Measurements from ENCODE around the gene GABRG2. TPM values are rescaled to one million over a fixed set of nuclear protein-coding genes. Genes with fewer than 3 reads are reported as not detected.

Gene GABRG2
- total and polyA plus RNA-seq, 2 of the 13 experiments (the other 11 are each of a cell fraction or from before 2014, with no cell fraction given), result not detected

DNA sequence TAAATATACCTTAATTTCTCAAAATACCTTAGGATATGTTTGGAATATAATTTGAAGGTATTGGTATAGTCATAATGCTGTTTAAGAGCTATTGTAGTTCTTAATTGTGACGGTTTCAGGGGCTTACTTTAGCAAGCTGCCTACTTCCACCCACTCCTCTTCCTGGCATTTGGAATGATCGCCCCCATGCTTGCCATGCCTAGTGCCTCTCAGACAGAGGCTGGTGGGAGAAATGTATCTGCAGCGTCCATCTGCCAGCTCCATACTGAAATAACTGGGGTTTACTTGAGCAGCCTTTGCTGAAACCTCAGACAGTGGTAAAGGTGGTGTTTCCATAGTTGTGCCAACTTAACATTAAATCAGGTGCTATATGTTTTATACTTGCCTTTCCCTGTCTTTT is 52.2 kb downstream of the GABRG2 start:
- in situ Hi-C loops (cut with HindIII; ENCODE audit: extremely low pct_ligation_motif_present, low pct_unique_long_range_greater_than_20kb) (no loop called here), intact Hi-C loops (cut with micrococcal nuclease; ENCODE audit: unreplicated experiment) (no loop called here)
- H3K4me1 ChIP-seq (ENCODE audit: insufficient read depth, low read length), result no peaks in the 10 kb centered on the region
- H3K27me3 ChIP-seq (ENCODE audit: control insufficient read depth in 1 of 2, insufficient read depth in 2 of 2, low read length in 2 of 2), result no peaks in the 10 kb centered on the region
- BruUV-seq (replicated peaks), result no TSS peak
- H4K20me1 ChIP-seq (ENCODE audit: insufficient read depth, low read length), result no peaks in the 10 kb centered on the region
- CTCF ChIA-PET (ENCODE audit: low intra/inter-chr PET ratio, low total read pairs), result no interaction called here
- H3K79me2 ChIP-seq (ENCODE audit: insufficient read depth, low read length), result no peaks in the 10 kb centered on the region
- no peak overlapping the region for H3K4me2 ChIP-seq (ENCODE audit: low read depth, low read length)
- no peaks in the 10 kb centered on the region for H3K36me3 ChIP-seq (replicated peaks in 1 of 2; ENCODE audit: control insufficient read depth in 1 of 2, insufficient read depth in 2 of 2, low read length in 2 of 2)
- FAIRE-seq (no peak), DNase-seq (ENCODE audit: low spot score) (no peak), ATAC-seq (no peak)
- no peaks in the 10 kb centered on the region for H3K9me3 ChIP-seq (ENCODE audit: low read length)
- no peak overlapping the region for H3K9ac ChIP-seq (ENCODE audit: insufficient read depth, low read depth, low read length)
- WGBS (ENCODE audit: low lambda C conversion rate), result 0% methylated on average over 2 of the region's 3 CpGs
- no peak overlapping the region for H3K4me3 ChIP-seq (replicated peaks in 1 of 3; ENCODE audit: insufficient read depth in 1 of 3, low read depth in 2 of 3, low read length in 3 of 3)
- POLR2A ChIA-PET, result no interaction called here
- no peak overlapping the region for H2AFZ ChIP-seq (ENCODE audit: low read length)
- H3K27ac ChIP-seq (ENCODE audit: extremely low read length, insufficient read depth, low read length), result no peak overlapping the region
- TF ChIP-seq DNMT1 (CRISPR knock-in tag; IDR thresholded peaks at IDR 0.05) (no peak), SIX4 (CRISPR knock-in tag; IDR thresholded peaks at IDR 0.05) (no peak), ASH2L (IDR thresholded peaks at IDR 0.05; ENCODE audit: insufficient read length, low read depth, low read length) (no peak), ZNF160 (CRISPR knock-in tag; IDR thresholded peaks at IDR 0.05) (no peak), ZNF446 (CRISPR knock-in tag; IDR thresholded peaks at IDR 0.05) (no peak), HDAC1 (CRISPR knock-in tag; IDR thresholded peaks at IDR 0.05) (no peak), ZNF264 (CRISPR knock-in tag; IDR thresholded peaks at IDR 0.05) (no peak), SMAD1 (CRISPR knock-in tag; IDR thresholded peaks at IDR 0.05; ENCODE audit: borderline replicate concordance, low read depth) (no peak), ZNF629 (CRISPR knock-in tag; conservative IDR thresholded peaks at IDR 0.05) (no peak), ZNF577 (CRISPR knock-in tag; IDR thresholded peaks at IDR 0.05; ENCODE audit: borderline replicate concordance, low read depth) (no peak)
- TF ChIP-seq, protein P1, sequence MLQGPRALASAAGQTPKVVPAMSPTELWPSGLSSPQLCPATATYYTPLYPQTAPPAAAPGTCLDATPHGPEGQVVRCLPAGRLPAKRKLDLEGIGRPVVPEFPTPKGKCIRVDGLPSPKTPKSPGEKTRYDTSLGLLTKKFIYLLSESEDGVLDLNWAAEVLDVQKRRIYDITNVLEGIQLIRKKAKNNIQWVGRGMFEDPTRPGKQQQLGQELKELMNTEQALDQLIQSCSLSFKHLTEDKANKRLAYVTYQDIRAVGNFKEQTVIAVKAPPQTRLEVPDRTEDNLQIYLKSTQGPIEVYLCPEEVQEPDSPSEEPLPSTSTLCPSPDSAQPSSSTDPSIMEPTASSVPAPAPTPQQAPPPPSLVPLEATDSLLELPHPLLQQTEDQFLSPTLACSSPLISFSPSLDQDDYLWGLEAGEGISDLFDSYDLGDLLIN (CRISPR knock-in tag; IDR thresholded peaks at IDR 0.05; ENCODE audit: borderline replicate concordance), result no peak
- TF ChIP-seq, protein P2, sequence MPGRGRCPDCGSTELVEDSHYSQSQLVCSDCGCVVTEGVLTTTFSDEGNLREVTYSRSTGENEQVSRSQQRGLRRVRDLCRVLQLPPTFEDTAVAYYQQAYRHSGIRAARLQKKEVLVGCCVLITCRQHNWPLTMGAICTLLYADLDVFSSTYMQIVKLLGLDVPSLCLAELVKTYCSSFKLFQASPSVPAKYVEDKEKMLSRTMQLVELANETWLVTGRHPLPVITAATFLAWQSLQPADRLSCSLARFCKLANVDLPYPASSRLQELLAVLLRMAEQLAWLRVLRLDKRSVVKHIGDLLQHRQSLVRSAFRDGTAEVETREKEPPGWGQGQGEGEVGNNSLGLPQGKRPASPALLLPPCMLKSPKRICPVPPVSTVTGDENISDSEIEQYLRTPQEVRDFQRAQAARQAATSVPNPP (CRISPR knock-in tag; IDR thresholded peaks at IDR 0.05), result no peak
- TF ChIP-seq, protein P3, sequence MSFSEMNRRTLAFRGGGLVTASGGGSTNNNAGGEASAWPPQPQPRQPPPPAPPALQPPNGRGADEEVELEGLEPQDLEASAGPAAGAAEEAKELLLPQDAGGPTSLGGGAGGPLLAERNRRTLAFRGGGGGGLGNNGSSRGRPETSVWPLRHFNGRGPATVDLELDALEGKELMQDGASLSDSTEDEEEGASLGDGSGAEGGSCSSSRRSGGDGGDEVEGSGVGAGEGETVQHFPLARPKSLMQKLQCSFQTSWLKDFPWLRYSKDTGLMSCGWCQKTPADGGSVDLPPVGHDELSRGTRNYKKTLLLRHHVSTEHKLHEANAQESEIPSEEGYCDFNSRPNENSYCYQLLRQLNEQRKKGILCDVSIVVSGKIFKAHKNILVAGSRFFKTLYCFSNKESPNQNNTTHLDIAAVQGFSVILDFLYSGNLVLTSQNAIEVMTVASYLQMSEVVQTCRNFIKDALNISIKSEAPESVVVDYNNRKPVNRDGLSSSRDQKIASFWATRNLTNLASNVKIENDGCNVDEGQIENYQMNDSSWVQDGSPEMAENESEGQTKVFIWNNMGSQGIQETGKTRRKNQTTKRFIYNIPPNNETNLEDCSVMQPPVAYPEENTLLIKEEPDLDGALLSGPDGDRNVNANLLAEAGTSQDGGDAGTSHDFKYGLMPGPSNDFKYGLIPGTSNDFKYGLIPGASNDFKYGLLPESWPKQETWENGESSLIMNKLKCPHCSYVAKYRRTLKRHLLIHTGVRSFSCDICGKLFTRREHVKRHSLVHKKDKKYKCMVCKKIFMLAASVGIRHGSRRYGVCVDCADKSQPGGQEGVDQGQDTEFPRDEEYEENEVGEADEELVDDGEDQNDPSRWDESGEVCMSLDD (CRISPR knock-in tag; IDR thresholded peaks at IDR 0.05; ENCODE audit: borderline replicate concordance), result no peak

Measured in HepG2 (cell line).